Keratinocyte (primary cell): ENCODE results near the gene QPRT. TPM values are rescaled to one million over a fixed set of nuclear protein-coding genes. Genes with fewer than 3 reads are reported as not detected.

Source experiments
- DNase-seq: peaks from one replicate; pipeline ENCODE4 v3.0.0-alpha.2; 2011; ENCODE audit warnings: low read depth, missing footprints, low spot score
- FAIRE-seq: peaks from 2 replicates; lab custom pipeline; 2011; peaks lifted over from hg19 to GRCh38; lab: Jason Lieb, UNC
- H2AFZ ChIP-seq: 2 replicates; pipeline ENCODE4 v1.6.0; 2012; ENCODE audit warnings: low read length, control low read depth, inconsistent platforms; ENCODE audit not compliant: control insufficient read depth
- H3K27ac ChIP-seq: 2 replicates; pipeline ENCODE4 v1.5.1; 2011; ENCODE audit warnings: low read length; ENCODE audit not compliant: control insufficient read depth, insufficient read depth
- H3K27me3 ChIP-seq: 3 replicates; pipeline ENCODE4 v1.6.0; 2011; ENCODE audit warnings: low read length; ENCODE audit not compliant: control insufficient read depth, insufficient read depth; ENCODE audit errors: extremely low read depth
- H3K36me3 ChIP-seq, 2 experiments: 2 replicates in 1 of 2; 3 replicates in 1 of 2; pipeline ENCODE4 v1.5.1; 2011; ENCODE audit warnings: low read length in 2 of 2, mild to moderate bottlenecking in 1 of 2; ENCODE audit not compliant: control insufficient read depth in 2 of 2, insufficient read depth in 2 of 2; ENCODE audit errors: extremely low read depth in 1 of 2
- H3K4me1 ChIP-seq: 3 replicates; pipeline ENCODE4 v1.5.1; 2011; ENCODE audit warnings: low read length; ENCODE audit not compliant: control insufficient read depth, insufficient read depth; ENCODE audit errors: extremely low read depth
- H3K4me2 ChIP-seq: 3 replicates; pipeline ENCODE4 v1.6.0; 2011; ENCODE audit warnings: low read depth, low read length; ENCODE audit not compliant: control insufficient read depth, insufficient read depth; ENCODE audit errors: extremely low read depth
- H3K4me3 ChIP-seq, 3 experiments: fragments of 200-600 bp in 1 of 3; sonication (generic) in 1 of 3; 2 replicates in 2 of 3; 3 replicates in 1 of 3; pipeline ENCODE4 v1.5.1; 2011 to 2016; ENCODE audit warnings: low read length in 3 of 3, mild to moderate bottlenecking in 3 of 3, control low read depth in 2 of 3, inconsistent platforms in 1 of 3, low read depth in 1 of 3, mixed read lengths in 1 of 3, mixed run types in 1 of 3, moderate library complexity in 1 of 3; ENCODE audit not compliant: control insufficient read depth in 2 of 3, insufficient read depth in 2 of 3; ENCODE audit errors: extremely low read depth in 1 of 3
- H3K79me2 ChIP-seq: 2 replicates; pipeline ENCODE4 v1.6.0; 2012; ENCODE audit warnings: low read length; ENCODE audit not compliant: control insufficient read depth, insufficient read depth
- H3K9ac ChIP-seq: 3 replicates; pipeline ENCODE4 v1.6.0; 2011; ENCODE audit warnings: low read length; ENCODE audit not compliant: control insufficient read depth, insufficient read depth; ENCODE audit errors: extremely low read depth
- H3K9me1 ChIP-seq: 3 replicates; pipeline ENCODE4 v1.6.0; 2011; ENCODE audit warnings: low read length; ENCODE audit not compliant: control insufficient read depth, insufficient read depth; ENCODE audit errors: extremely low read depth
- H3K9me3 ChIP-seq: 2 replicates; pipeline ENCODE4 v1.5.1; 2012; ENCODE audit warnings: low read depth, low read length; ENCODE audit not compliant: control insufficient read depth
- H4K20me1 ChIP-seq: 3 replicates; pipeline ENCODE4 v1.6.0; 2011; ENCODE audit warnings: low read length; ENCODE audit not compliant: control insufficient read depth, insufficient read depth; ENCODE audit errors: extremely low read depth
- CTCF ChIP-seq, 3 experiments: IDR thresholded peaks in 1 of 3; conservative IDR thresholded peaks in 1 of 3; optimal IDR thresholded peaks in 1 of 3; 2 replicates in 2 of 3; 3 replicates in 1 of 3; pipeline versions ENCODE3 to v1.5.1; 2011; ENCODE audit warnings: low read length in 3 of 3, mild to moderate bottlenecking in 3 of 3, moderate library complexity in 2 of 3, control low read depth in 1 of 3, inconsistent platforms in 1 of 3; ENCODE audit not compliant: insufficient read depth in 2 of 3; ENCODE audit errors: extremely low read depth in 1 of 3
- EZH2 ChIP-seq: IDR thresholded peaks from one replicate; pipeline ENCODE4 v1.6.1; 2012; ENCODE audit warnings: inconsistent platforms, mild to moderate bottlenecking, low read length, moderate library complexity
- dilution Hi-C: fragments of 300-500 bp; cut with MboI; formaldehyde crosslinking; loops from one replicate; pipeline ENCODE4 v1.7.0; 2020; ENCODE audit warnings: low sequenced_read_pairs; ENCODE audit not compliant: extremely low pct_ligation_motif_present
- polyA plus RNA-seq, 5 experiments: library from polyadenylated mRNA; depleted of rRNA in 3 of 5; stranded (reverse) in 3 of 5; stranded (forward) in 1 of 5; unstranded in 1 of 5; fragments of >200 nt; gene quantifications; 1 replicate in 1 of 5; 2 replicates in 3 of 5; 3 replicates in 1 of 5; pipeline versions ENCODE4 v1.2.1 to v1.2.3, GENCODE V29; 2011 to 2012; ENCODE audit warnings: missing spikeins in 2 of 5, low read depth in 1 of 5, low replicate concordance in 1 of 5

The QPRT gene
- polyA plus RNA-seq, 1 donor (not counting 4 experiments of a cell fraction or from before 2014, with no cell fraction given) = 8.8 TPM

GRCh38 chr16:29662000-29662728 lies 16.8 kb upstream of the QPRT start:
- dilution Hi-C loops = no loop called here
- H3K36me3 ChIP-seq = no peaks in the 10 kb centered on the region
- no peaks in the 10 kb centered on the region for H3K9me3 ChIP-seq
- no peak overlapping the region for H3K27ac ChIP-seq
- H3K79me2 ChIP-seq = no peaks in the 10 kb centered on the region
- no peak overlapping the region for H3K4me2 ChIP-seq
- FAIRE-seq = no peak
- H3K4me1 ChIP-seq = no peaks in the 10 kb centered on the region
- no peak for TF ChIP-seq CTCF (optimal IDR thresholded peaks at IDR 0.05 in 1 of 3, IDR thresholded peaks at IDR 0.05 in 1 of 3, conservative IDR thresholded peaks at IDR 0.05 in 1 of 3; ENCODE audit: extremely low read depth in 1 of 3, insufficient read depth in 2 of 3, low read length in 3 of 3)
- no peak for TF ChIP-seq EZH2
- DNase-seq = no peak
- H3K9me1 ChIP-seq = no peaks in the 10 kb centered on the region
- H2AFZ ChIP-seq = no peak overlapping the region
- no peaks in the 10 kb centered on the region for H4K20me1 ChIP-seq
- no peak overlapping the region for H3K9ac ChIP-seq
- peaks cover 5% of the 10 kb centered on the region for H3K27me3 ChIP-seq
- H3K4me3 ChIP-seq = no peak overlapping the region

GRCh38 chr16:29662729-29663015 lies 16.3 kb upstream of the QPRT start:
- H3K9me1 ChIP-seq = no peaks in the 10 kb centered on the region
- dilution Hi-C loops = no loop called here
- DNase-seq (no peak), FAIRE-seq (no peak)
- no peak overlapping the region for H3K27ac ChIP-seq
- TF ChIP-seq EZH2 (no peak), CTCF (optimal IDR thresholded peaks at IDR 0.05 in 1 of 3, IDR thresholded peaks at IDR 0.05 in 1 of 3, conservative IDR thresholded peaks at IDR 0.05 in 1 of 3; ENCODE audit: extremely low read depth in 1 of 3, insufficient read depth in 2 of 3, low read length in 3 of 3) (no peak)
- no peaks in the 10 kb centered on the region for H3K79me2 ChIP-seq
- H3K9ac ChIP-seq = no peak overlapping the region
- no peak overlapping the region for H2AFZ ChIP-seq
- H3K4me2 ChIP-seq = no peak overlapping the region
- no peaks in the 10 kb centered on the region for H3K36me3 ChIP-seq
- no peaks in the 10 kb centered on the region for H4K20me1 ChIP-seq
- H3K4me3 ChIP-seq = no peak overlapping the region
- peaks cover 5% of the 10 kb centered on the region for H3K27me3 ChIP-seq
- no peaks in the 10 kb centered on the region for H3K9me3 ChIP-seq
- no peaks in the 10 kb centered on the region for H3K4me1 ChIP-seq
